ENCODE results near the gene TMEM74B.
"Not testable (repeated sequence)": the region's sequence is repeated elsewhere in the genome, so short reads cannot be mapped to it uniquely, and the experiment has no call there.

The TMEM74B gene

DNA sequence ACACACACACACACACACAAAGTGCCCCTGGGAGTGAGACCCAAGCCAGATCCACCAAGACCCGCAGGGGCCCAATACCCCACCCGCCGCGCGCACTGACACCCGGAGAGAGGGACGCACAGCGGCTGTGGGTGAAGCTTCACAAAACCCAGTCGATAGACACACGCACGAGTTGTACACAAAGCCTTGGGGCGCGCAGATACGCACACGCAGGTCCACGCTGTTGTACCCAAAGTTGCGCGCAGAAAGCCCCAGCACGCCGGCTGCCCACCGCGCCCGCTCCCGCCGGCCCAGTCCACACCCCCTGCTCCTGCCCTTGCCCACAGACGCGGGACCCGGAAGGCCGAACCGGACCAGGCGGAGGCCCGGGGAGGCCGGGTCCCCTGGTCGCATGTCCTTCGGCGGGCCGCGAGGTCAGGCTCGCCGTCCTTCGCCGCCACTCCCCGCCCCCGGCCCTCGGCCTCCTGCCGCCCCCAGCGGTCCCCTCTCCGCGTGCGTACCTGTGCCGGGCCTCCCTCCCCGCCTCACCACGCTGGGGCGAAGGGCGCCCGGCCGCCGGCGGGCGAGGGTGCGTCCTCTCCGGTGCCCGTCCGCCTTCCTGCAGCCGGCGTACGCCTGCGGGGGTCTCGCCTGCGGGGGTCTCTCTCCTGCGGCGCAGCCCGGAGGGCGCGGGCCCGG, at the start of gene TMEM74B:
TMEM74B (minus strand) TSS at position 344 of the 678 bp plus-strand sequence. CDS start 1,180 bp downstream, outside the sequence.
- peak; percentile 16 for DNase-seq

DNA sequence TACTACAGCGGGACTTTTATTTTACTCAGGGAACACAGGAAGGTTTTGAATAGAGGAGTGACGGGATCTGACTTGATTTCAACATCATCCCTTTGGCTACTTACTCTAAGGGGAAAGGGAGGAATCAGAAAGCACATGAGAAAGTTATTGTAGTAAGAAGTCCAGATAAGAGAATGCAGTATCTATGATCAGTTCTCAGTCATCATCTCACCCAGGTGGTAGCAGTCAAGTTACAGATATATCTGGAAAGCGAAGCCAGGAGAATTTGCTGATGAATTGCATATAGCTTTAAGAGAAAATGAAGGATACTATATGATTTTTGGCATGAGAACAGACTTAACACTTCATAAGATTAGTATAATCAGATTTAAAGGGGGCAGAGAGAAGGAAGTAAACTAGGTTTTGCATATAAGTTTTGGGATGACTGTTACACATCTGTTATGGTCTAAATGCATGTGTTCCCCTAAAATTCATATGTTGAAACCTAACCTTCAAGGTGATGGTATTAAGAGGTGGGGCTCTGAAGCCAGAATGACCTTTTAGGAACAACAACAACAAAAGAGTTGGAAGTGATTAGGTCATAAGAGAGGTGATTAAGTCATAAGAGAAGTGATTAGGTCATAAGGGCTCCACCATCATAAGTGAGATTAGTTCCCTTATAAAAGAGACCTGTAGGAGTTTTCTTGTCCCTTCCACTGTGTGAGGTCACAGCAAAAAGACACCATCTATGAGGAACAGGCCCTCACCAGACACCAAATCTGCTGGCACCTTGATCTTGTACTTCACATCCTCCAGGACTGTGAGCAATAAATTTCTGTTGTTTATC, 47.7 kb upstream of the TMEM74B start:
- no peak for DNase-seq

DNA sequence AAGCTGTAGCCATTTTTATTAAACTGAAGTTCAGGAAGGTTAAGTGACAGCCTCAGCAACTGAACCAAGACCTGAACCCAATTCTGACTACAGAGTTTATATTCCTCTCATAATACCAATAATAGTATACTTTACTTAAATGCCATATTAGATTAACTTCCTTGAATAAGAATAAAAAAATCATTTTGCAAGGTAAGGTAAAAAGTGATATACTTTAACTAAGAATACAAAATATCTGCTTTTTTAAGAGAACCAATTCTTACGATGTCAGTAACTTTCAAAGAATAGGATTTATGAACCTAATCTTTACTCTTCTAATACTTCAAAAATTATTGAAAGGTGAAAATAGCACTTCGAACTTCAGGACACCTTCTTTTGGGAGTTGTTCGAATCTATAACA, 44.8 kb upstream of the TMEM74B start:
- no peak for DNase-seq

DNA sequence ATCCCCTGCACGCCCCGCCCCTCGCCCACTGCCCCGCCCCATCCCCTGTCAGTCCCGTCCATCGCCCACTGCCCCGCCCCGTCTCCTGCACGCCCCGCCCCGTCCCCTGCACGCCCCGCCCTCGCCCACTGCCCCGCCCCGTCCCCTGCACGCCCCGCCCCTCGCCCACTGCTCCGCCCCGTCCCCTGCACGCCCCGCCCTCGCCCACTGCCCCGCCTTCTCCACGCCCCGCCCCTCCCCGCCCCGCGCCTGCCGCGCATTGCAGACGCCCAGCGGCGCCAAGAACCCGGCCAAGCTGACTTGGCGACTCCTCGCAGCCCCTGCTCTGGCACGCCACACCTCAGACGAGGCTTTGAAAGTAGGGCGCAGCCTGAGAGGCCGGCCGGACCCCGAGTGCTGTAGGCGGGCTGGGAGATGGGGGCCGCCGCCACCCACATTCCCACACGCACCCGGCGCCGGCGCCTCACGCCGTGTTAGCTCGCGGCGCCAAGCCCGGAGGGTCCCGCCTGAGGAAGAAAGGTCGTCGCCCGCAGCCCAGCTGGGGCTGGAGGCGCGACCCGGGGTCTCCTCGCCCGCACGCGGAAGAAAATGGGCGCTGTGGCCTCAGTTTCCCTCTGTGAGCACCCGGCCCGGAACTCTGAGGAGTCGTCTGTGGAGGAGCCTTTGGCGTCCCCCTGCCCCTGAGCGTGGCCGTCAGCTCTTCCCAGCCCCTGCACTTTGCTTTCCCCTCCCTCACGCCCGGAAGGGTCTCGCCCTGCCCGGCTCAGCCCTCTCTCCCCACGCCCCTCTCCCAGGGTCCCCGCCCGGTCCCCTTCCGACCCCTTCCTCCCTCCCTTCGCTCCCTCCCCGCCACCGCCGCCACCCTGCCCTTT, 41.2 kb upstream of the TMEM74B start, which contains the start of gene RAD21L1:
RAD21L1 (plus strand) TSS at position 262 of the 872 bp plus-strand sequence. CDS start 2,410 bp downstream, outside the sequence.
- DNase-seq = peak; percentile 81

- no peak for DNase-seq
Measured at GRCh38 chr20:1225263-1225782, 40.5 kb upstream of the TMEM74B start.

GRCh38 chr20:1224205-1224890, 39.6 kb upstream of the TMEM74B start:
- DNase-seq = no peak

GRCh38 chr20:1222750-1223149, 38.0 kb upstream of the TMEM74B start:
- DNase-seq = not testable (repeated sequence)

DNA sequence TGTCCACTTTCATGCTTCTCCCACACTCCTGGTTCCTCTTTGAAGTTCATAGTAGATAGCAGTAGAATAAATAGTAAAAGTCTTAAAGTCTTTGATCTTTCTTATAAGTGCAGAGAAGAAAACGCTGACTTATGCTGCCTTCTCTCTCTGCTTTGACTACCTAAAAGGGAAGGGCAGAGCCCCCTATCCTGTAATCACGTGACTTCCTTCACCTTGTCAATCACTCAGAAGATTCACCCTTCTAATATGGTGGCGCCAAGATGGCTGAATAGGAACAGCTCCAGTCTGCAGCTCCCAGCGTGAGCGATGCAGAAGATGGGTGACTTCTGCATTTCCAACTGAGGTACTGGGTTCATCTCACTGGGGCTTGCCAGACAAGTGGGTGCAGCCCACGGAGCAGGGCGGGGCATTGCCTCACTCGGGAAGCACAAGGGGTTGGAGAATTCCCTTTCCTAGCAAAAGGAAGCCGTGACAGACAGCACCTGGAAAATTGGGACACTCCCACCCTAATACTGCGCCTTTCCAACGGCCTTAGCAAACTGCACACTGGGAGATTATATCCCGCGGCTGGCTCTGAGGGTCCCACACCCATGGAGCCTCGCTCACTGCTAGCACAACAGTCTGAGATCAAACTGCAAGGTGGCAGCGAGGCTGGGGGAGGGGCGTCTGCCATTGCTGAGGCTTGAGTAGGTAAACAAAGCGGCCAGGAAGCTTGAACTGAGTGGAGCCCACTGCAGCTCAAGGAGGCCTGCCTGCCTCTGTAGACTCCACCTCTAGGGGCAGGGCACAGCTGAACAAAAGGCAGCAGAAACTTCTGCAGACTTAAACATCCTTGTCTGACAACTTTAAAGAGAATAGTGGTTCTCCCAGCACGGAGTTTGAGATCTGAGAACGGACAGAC, 32.0 kb upstream of the TMEM74B start:
- DNase-seq = not testable (repeated sequence)

GRCh38 chr20:1215386-1216170, 30.8 kb upstream of the TMEM74B start:
- DNase-seq = no peak

DNA sequence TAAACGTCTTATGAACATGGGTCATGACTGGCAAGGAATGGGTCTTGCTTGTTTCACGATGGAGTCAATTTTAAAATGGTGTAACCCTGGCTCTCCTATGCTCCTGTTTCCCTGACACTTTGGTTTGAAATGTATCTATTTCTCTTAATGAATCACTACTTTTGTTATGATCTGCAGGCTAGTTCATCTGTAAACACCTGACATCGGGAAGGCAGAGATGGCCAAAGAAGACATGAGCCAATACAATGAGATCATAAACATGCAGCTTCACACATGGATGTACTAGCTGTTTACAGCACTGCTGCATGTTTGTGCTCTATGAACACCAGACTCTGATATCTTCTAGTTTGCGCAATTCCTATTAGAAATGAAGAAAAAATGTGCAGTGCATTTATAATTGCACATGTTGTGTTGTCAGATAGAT, 30.1 kb upstream of the TMEM74B start:
- DNase-seq = no peak

- peak; percentile 80 for DNase-seq
Measured at GRCh38 chr20:1212607-1213396, 28.0 kb upstream of the TMEM74B start.

DNA sequence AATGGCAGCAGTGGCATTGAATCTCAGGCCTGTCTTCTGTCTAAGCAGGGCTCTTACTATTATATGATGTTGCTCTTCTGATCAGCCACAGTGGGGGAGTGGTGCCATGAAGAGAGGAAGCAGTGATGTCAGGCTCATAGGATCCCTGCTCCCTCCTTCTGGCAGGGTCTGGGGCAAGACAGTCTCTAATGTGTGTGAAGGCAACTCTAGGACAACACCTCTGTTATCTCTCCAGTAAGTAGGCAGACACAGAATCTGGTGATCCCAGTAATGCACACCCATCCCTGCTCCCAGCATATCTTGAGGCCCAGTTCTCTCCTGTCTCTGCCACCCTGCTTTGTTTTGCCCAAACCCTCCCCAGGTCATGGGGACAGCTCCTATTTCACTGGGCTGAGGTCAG, 27.2 kb upstream of the TMEM74B start:
- peak; percentile 70 for DNase-seq

GRCh38 chr20:1210501-1210900, 25.7 kb upstream of the TMEM74B start:
- peak; percentile 30 for DNase-seq

GRCh38 chr20:1209447-1210387, 24.9 kb upstream of the TMEM74B start:
- no peak for DNase-seq

DNA sequence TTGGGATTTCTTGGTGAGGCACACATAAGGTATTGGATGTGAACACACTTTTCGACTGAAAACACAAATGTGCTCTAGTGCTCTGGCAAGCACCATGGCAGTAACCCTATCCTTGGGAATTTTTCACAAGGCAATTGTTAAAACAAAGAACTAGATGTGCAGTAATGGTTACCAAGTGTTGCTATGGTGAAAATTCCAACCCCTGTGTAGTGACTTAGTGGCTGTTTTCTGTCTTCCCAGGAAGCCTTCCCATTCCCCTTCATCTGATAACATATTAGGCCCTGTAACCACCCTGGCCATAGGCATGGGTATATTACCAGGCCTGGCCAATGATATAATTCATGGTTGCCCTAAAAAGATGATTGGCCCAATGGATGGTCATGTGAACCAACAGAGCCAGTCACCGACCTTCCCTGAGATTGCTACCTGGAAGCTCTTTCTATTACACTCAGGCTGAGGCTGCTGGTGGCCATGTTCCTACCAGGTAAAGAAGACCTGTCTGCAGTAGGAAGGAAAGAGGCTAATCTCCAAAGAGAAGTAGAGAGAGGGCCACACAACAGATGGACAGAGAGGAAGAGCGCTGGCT, 22.6 kb upstream of the TMEM74B start:
- DNase-seq = no peak

GRCh38 chr20:1206366-1207148, 21.8 kb upstream of the TMEM74B start:
- no peak for DNase-seq

GRCh38 chr20:1205802-1206201, 21.0 kb upstream of the TMEM74B start:
- no peak for DNase-seq

All from suppressor macrophage treated with lipopolysaccharide for 4 hours (primary cell).